Body of pancreas (tissue), 4 donors: ENCODE results near the gene SPTBN1. TPM values are rescaled to one million over a fixed set of nuclear protein-coding genes. Genes with fewer than 3 reads are reported as not detected.

ENCODE experiments used
- ATAC-seq: fragments of 150-250 bp; one replicate; pipeline ENCODE4 v1.9.1; 2016
- DNase-seq, 4 donors: peaks; one replicate each; pipeline ENCODE4 v3.0.0-alpha.2; 2019
- H3K27ac ChIP-seq, 4 donors: fragments of 200-600 bp; sonication (generic); 1 replicate in 3 of 4; 2 replicates in 1 of 4; pipeline versions ENCODE4 v1.5.1 to v1.6.1; 2016 to 2019; ENCODE audit warnings: mild to moderate bottlenecking in 1 of 4, mixed read lengths in 1 of 4, moderate library complexity in 1 of 4
- H3K27me3 ChIP-seq, 2 donors: fragments of 200-600 bp; sonication (generic); one replicate each; pipeline ENCODE4 v1.6.0; 2016; ENCODE audit warnings: mild to moderate bottlenecking in 1 of 2
- H3K36me3 ChIP-seq, 2 donors: fragments of 200-600 bp; sonication (generic); replicated peaks in 1 of 2; 2 replicates each; pipeline ENCODE4 v1.5.1; 2016; ENCODE audit warnings: low read depth in 2 of 2; ENCODE audit not compliant: insufficient read depth in 1 of 2
- H3K4me1 ChIP-seq: fragments of 200-600 bp; sonication (generic); one replicate; pipeline ENCODE4 v1.6.0; 2016
- H3K4me3 ChIP-seq, 2 donors: fragments of 200-600 bp; sonication (generic); 1 replicate in 1 of 2; 2 replicates in 1 of 2; pipeline ENCODE4 v1.5.1; 2016 to 2019
- H3K9me3 ChIP-seq, 3 donors: fragments of 200-600 bp; sonication (generic); 1 replicate in 2 of 3; 2 replicates in 1 of 3; pipeline ENCODE4 v1.5.1; 2016
- POLR2A ChIP-seq, 3 donors: fragments of 450-650 bp; IDR thresholded peaks; one replicate each; pipeline ENCODE4 v1.6.1; 2016; ENCODE audit warnings: antibody characterized with exemption in 3 of 3, mild to moderate bottlenecking in 2 of 3
- WGBS, 2 donors: methylation state at CpG; one replicate each; pipeline ENCODE4 v1.1.5; 2017; 5-methylcytosine and 5-hydroxymethylcytosine counted together
- intact Hi-C: fragments of 100-400 bp; cut with DNase I; formaldehyde crosslinking; loops from one replicate; pipeline ENCODE4 v1.15.1; 2023
- total RNA-seq, 2 donors: library from RNA; depleted of rRNA; stranded (reverse); fragments of >200 nt; gene quantifications; one replicate each; pipeline ENCODE4 v1.1.0, GENCODE V29; 2016
- TF ChIP-seq, protein P1 (sequence below), 7 experiments: fragments of 450-650 bp in 4 of 7; fragments of 200-600 bp in 3 of 7; sonication (generic) in 3 of 7; IDR thresholded peaks; one replicate each; pipeline ENCODE4 v1.5.1; 2016 to 2019; ENCODE audit warnings: antibody characterized with exemption in 7 of 7

The SPTBN1 gene
- total RNA-seq, 2 donors from 2014 or later, result 186 to 195 TPM

GRCh38 chr2:54714996-54715395 is 258.9 kb downstream of the SPTBN1 start:
- TF ChIP-seq POLR2A (IDR thresholded peaks at IDR 0.05), result no peak
- TF ChIP-seq, protein P1, sequence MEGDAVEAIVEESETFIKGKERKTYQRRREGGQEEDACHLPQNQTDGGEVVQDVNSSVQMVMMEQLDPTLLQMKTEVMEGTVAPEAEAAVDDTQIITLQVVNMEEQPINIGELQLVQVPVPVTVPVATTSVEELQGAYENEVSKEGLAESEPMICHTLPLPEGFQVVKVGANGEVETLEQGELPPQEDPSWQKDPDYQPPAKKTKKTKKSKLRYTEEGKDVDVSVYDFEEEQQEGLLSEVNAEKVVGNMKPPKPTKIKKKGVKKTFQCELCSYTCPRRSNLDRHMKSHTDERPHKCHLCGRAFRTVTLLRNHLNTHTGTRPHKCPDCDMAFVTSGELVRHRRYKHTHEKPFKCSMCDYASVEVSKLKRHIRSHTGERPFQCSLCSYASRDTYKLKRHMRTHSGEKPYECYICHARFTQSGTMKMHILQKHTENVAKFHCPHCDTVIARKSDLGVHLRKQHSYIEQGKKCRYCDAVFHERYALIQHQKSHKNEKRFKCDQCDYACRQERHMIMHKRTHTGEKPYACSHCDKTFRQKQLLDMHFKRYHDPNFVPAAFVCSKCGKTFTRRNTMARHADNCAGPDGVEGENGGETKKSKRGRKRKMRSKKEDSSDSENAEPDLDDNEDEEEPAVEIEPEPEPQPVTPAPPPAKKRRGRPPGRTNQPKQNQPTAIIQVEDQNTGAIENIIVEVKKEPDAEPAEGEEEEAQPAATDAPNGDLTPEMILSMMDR (IDR thresholded peaks at IDR 0.05), result no peak
- no peaks in the 10 kb centered on the region for H3K9me3 ChIP-seq
- H3K4me1 ChIP-seq, result no peaks in the 10 kb centered on the region
- H3K27ac ChIP-seq, result no peak overlapping the region
- H3K4me3 ChIP-seq, result no peak overlapping the region
- no peak for ATAC-seq
- DNase-seq, result no peak
- no peaks in the 10 kb centered on the region for H3K27me3 ChIP-seq
- intact Hi-C loops, result no loop called here
- 54 to 58% methylated on average over 4 of the region's 4 CpGs for WGBS, 2 donors
- H3K36me3 ChIP-seq, result no peaks in the 10 kb centered on the region

- Histone ChIP-seq H3K27me3 (no peaks in the 10 kb centered on the region), H3K4me1 (no peaks in the 10 kb centered on the region), H3K4me3 (no peak overlapping the region), H3K36me3 (no peaks in the 10 kb centered on the region), H3K27ac (no peak overlapping the region), H3K9me3 (no peaks in the 10 kb centered on the region)
- intact Hi-C loops, result no loop called here
- no peak for ATAC-seq
- TF ChIP-seq, protein P1 (IDR thresholded peaks at IDR 0.05), result no peak
- no peak for TF ChIP-seq POLR2A (IDR thresholded peaks at IDR 0.05)
- no peak for DNase-seq
Measured at GRCh38 chr2:54716375-54716774, 260.2 kb downstream of the SPTBN1 start.

DNA sequence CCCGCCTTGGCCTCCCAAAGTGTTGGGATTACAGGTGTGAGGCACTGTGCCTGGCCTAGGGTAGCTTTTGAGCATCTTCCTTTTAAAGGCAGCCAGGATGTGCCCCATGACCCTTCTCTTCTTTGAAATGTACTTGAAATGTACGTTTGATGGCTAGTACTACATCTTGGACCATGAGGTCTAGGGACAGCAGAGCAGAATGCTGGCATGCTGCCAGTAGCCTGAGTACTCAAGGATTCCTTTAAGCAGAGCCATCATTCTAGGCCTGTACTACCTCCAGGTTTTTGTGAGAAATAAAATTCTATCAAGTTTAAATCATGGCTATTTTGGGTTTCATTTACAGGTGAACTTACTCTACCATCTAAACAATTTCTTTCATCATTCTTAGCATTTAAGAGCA is 264.4 kb downstream of the SPTBN1 start:
- DNase-seq (peak in 2 of 4 donors; percentile 27 to 29), ATAC-seq (no peak)
- no peak overlapping the region for H3K4me3 ChIP-seq
- peaks cover 11% of the 10 kb centered on the region for H3K4me1 ChIP-seq
- TF ChIP-seq POLR2A (IDR thresholded peaks at IDR 0.05), result no peak
- TF ChIP-seq, protein P1 (IDR thresholded peaks at IDR 0.05), result no peak
- no peaks in the 10 kb centered on the region for H3K36me3 ChIP-seq
- H3K27me3 ChIP-seq, result no peaks in the 10 kb centered on the region
- H3K27ac ChIP-seq, result no peak overlapping the region
- intact Hi-C loops, result no loop called here
- WGBS, 2 donors, result 54 to 56% methylated on average over 1 to 2 of the region's 2 CpGs
- no peaks in the 10 kb centered on the region for H3K9me3 ChIP-seq

Other genes with a start within 250 kb of the SPTBN1 start
- not detected for gene TSPYL6, start 200.1 kb upstream of the SPTBN1 start, total RNA-seq